Measurements from ENCODE around the gene OASL.

DNA sequence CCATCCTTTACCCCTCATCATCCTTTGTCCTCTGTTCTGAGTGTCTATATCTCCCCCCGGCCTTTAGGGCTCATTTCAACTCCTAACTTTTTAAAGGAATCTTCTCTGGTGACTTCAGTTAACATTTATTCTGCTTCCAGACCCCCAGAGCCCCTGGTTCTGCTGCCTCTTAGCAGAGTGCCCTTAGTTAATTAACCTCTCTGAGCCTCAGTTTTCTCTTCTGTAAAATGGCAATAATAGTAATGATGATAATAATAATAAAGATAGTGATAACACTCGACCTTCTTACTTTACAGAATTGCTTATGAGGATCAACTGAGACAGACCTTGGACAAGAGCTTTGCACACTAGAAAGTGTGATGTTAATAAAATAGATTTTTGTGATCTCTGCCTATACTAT, 16.3 kb downstream of the OASL start:
- TF ChIP-seq POLR2A (IDR thresholded peaks at IDR 0.05): no peak
- TF ChIP-seq, protein P1, sequence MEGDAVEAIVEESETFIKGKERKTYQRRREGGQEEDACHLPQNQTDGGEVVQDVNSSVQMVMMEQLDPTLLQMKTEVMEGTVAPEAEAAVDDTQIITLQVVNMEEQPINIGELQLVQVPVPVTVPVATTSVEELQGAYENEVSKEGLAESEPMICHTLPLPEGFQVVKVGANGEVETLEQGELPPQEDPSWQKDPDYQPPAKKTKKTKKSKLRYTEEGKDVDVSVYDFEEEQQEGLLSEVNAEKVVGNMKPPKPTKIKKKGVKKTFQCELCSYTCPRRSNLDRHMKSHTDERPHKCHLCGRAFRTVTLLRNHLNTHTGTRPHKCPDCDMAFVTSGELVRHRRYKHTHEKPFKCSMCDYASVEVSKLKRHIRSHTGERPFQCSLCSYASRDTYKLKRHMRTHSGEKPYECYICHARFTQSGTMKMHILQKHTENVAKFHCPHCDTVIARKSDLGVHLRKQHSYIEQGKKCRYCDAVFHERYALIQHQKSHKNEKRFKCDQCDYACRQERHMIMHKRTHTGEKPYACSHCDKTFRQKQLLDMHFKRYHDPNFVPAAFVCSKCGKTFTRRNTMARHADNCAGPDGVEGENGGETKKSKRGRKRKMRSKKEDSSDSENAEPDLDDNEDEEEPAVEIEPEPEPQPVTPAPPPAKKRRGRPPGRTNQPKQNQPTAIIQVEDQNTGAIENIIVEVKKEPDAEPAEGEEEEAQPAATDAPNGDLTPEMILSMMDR (IDR thresholded peaks at IDR 0.05): no peak
- no peak for TF ChIP-seq POLR2AphosphoS5 (IDR thresholded peaks at IDR 0.05; ENCODE audit: insufficient read depth in 1 of 2, low read depth in 1 of 2)
